HS-27A (cell line): Measurements from ENCODE around the gene PAFAH1B2.
"Not testable (repeated sequence)": the region's sequence is repeated elsewhere in the genome, so short reads cannot be mapped to it uniquely, and the experiment has no call there.

Source experiments
- DNase-seq: peaks from one replicate; pipeline ENCODE4 v3.0.0-alpha.2; 2012; ENCODE audit warnings: low read depth, missing footprints

Gene PAFAH1B2

DNA sequence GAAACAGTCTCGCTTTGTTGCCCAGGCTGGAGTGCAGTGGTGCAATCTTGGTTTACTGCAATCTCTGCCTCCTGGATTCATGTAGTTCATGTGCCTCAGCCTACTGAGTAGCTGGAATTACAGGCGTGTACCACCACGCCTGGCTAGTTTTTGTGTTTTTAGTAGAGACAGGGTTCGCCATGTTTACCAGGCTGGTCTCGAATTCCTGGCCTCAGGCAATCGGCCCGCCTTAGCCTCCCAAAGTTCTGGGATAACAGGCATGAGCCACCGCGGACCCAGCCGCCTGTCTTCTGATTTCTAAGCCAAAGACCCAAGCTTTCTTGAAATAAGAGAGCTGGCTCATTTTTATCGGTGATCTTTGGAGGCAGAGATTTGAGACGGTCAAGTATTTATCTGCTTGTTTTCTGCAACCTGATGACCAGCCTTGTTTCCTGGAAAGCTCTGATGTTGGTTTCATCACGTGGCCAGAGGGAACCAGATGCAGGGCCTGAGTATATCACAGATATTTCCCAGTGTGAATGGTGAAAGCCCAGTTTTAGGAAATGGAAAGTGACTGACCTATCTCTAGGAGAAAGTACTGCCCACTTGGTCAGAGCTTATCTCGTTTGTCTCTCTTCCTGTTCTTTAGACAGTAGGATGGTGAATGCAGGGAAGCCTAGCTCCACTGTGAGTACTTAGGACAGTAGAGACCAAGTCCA lies 28.8 kb downstream of the PAFAH1B2 start:
- DNase-seq, result no peak

GRCh38 chr11:117175104-117175503 lies 31.0 kb downstream of the PAFAH1B2 start:
- no peak for DNase-seq

DNA sequence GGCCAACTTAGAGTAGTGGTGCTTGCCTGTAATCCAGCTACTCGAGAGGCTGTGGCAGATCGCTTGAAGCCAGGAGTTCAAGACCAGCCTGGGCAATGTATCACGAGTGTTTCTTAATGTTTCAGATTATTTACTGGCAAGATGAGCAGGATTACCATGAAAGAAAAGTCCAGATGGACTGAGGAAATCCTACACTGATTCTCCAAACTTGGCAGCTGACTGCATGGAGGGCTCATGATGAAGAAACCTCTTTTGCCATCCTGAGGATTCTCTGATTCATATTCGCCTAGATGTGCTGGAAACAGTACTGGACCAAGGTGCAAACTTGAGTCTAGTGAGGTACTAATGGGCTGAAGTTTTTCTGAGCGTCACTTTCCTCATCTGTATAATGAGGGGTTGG lies 31.7 kb downstream of the PAFAH1B2 start:
- no peak for DNase-seq

DNA sequence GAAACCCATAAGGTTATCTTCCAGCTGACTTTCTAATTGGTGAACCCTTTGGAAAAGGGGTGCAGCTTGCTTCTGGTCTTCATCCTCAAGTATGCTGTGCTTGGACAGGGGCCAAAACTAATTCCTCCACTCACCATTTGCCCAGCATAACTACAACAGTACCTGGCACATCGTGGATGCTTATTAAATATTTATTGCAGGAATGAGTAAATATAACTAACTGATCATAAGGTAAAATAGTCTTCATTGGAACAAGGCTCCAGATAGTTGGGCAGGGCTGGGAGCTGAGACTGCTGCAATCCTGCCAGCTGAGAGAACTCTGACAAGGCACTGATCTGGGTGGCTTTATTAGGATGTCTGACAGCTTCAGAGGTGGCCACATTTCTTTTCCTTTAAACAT lies 32.1 kb downstream of the PAFAH1B2 start:
- no peak for DNase-seq

DNA sequence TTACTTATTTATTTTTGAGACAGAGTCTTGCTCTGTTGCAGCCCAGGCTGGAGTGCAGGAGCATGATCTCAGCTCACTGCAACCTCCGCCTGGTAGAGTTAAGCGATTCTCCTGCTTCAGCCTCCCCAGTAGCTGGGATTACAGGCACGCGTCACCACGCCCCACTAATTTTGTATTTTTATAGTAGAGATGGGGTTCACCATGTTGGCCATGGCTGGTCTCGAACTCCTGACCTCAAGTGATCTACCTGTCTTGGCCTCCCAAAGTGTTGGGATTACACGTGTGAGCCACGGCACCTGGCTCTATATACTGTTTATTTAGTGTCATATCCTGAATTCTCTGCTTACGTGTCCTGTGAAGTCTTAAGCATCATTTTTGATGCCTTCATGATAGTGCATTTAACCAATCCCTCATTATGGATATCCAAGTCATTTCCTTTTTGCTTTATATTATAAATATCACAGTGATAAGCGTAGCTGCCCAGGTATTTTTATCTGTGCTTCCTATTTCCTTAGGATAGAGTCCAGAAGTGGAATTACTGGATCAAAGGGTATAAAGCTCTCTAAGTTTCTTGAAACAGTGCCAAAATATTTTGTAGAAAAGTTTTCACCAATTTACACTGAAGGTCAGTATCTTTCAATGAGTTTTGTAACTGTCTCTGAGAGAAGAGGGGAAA lies 33.6 kb downstream of the PAFAH1B2 start:
- no peak for DNase-seq

DNA sequence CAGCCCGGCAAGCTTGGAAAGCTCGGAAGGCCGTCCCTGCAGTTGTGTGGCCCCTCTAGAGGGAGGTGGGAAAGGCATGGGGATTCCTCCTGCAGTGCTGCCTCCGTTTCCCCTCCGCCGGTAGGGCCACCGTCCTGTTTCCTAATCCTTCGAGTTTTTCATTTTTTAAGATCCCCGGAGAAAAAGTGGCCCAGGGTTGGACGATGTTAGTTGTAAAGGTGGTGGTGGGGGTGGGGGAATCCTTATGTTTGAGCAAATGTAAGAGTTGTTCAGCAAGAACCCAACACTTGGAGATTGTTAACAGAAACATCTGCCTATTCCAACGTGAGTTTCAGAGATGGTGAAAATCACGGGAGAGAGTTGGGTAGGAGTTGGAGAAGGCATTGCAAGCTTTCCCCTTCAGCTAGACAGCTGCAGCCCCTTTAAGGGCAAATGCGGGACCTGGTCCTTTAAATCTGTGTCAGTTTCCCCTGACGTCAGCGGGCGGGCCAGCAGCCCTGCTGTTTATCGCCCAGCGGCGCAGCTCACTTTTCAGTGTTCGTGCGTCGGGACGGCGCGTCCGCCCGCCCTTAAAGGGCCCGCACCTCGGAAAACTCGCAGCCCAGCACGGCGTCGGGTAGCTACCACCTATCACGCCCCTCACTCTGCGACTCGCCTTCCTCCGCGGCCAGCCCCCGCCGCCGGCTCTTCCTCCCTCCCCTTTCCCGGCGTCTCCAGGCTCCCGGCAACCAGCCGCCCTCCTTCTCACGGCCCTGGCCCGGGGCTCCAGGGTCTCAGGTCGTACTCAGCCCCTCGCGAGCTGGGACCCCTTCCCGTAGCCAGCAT lies 34.3 kb downstream of the PAFAH1B2 start, which contains the start of gene SIDT2:
TSS of gene SIDT2 (plus strand) at position 534 of the 825 bp plus-strand sequence. CDS start 521 bp downstream, outside the sequence.
- peak; percentile 57 for DNase-seq

GRCh38 chr11:117179048-117179999 lies 35.2 kb downstream of the PAFAH1B2 start:
- DNase-seq, result no peak

- no peak for DNase-seq
These were observed 35.9 kb downstream of the PAFAH1B2 start for GRCh38 chr11:117180020-117180419.

DNA sequence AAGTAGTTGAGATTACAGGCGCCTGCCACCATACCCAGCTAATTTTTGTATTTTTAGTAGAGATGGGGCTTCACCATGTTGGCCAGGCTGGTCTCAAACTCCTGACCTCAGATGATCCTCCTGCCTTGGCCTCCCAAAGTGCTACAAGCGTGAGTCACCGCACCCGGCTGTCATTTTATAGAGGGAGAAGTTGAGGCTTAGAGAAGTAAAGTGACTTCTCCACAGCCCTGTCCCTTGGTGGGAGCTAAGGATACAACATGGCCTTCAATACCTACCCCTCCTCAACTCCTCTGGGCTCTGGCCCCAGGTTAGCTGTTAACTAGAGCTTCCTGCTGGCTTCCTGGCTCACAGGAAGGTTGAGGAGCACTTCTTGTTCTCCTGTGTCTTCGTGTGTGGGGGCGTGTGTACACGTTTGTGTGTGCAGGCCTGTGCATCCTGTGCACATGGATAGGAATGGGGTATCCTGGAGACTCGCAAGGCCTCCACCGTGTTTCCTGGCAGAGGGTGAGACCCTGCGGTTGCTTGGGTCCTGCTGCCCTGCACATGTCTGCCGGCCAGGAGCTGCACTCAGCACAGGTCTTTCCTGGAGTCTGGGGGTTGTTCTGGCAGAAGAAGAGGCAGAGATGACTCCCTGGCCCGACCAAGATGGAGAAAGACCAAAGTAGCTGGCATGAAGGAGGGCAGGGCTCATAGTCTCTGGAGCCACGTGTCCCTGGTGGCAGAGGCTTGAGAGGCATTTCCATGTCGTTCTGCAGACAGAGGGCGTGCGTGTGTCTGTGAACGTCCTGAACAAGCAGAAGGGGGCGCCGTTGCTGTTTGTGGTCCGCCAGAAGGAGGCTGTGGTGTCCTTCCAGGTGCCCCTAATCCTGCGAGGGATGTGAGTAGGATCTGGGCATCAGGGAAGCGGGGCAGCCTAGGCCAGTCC lies 36.8 kb downstream of the PAFAH1B2 start:
- DNase-seq, result no peak

GRCh38 chr11:117181586-117182550 lies 37.8 kb downstream of the PAFAH1B2 start:
- no peak for DNase-seq

DNA sequence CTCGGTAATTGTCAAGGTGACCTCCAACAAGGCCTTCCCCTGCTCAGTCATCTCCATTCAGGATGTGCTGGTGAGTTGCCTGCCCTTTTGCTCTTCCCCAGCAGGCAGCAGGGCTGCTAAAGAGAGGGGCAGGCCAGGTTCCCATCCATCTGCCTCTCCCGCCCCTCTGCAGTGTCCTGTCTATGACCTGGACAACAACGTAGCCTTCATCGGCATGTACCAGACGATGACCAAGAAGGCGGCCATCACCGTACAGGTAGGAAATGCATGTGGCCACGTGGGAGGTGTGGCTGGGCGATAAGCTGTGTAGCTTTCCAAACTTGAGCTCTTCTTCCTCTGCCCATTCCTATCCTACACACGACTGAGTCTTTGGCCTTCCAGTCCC lies 38.5 kb downstream of the PAFAH1B2 start:
- DNase-seq, result no peak

GRCh38 chr11:117183178-117183577 lies 39.1 kb downstream of the PAFAH1B2 start:
- DNase-seq, result not testable (repeated sequence)

GRCh38 chr11:117183724-117184349 lies 39.8 kb downstream of the PAFAH1B2 start:
- no peak for DNase-seq

DNA sequence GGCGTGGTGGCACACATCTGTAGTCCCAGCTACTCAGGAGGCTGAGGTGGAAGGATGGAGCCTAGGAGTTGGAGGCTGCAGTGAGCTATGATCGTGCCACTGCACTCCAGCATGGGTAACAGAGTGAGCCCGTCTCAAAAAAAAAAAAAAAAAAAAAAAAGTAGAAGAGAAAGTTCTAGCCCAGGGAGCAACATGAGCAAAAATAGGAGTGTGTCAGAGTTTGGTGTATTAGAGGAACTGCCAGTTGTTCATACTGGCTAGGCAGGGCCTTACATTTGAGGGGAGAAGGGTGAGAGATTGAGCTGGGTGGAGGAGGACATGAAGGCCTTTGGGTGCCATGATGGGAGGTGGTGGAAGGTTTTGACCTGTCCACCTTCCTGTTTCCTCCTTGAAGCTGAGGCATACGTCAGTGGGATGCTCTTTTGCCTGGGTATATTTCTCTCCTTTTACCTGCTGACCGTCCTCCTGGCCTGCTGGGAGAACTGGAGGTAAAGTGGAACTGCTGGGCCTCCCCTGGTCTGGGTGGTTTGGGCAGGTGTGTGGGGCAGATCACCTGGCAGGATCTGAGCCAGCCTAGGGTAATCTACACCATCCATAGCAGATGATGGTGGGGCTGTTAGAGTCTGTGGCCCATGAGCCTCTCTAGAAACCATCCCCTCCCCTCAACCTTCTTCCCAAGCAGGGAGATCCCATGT lies 41.8 kb downstream of the PAFAH1B2 start:
- DNase-seq, result no peak

- DNase-seq, result no peak
These were observed 42.3 kb downstream of the PAFAH1B2 start for GRCh38 chr11:117186431-117186761.

DNA sequence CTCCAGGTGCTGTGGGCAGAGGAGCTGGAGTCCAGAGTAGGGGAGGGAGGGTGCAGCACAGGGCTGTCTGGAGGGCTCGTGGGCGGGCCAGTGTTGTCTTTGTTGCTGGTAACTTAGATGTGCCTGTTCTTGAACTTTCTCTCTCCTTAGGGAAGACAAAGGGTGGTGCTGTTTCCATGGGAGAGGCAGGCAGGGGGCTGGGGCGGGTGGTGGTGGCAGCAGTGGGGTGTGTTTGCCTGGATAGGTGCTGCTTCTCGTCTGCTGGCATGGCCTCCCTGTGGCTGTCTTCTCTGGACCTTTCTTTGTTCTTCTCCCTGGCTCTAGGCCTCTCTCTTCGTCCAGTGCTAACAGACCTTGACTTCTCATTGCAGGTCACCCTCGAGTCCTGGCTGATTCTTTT lies 42.9 kb downstream of the PAFAH1B2 start:
- no peak for DNase-seq

GRCh38 chr11:117187428-117187798 lies 43.3 kb downstream of the PAFAH1B2 start:
- no peak for DNase-seq

DNA sequence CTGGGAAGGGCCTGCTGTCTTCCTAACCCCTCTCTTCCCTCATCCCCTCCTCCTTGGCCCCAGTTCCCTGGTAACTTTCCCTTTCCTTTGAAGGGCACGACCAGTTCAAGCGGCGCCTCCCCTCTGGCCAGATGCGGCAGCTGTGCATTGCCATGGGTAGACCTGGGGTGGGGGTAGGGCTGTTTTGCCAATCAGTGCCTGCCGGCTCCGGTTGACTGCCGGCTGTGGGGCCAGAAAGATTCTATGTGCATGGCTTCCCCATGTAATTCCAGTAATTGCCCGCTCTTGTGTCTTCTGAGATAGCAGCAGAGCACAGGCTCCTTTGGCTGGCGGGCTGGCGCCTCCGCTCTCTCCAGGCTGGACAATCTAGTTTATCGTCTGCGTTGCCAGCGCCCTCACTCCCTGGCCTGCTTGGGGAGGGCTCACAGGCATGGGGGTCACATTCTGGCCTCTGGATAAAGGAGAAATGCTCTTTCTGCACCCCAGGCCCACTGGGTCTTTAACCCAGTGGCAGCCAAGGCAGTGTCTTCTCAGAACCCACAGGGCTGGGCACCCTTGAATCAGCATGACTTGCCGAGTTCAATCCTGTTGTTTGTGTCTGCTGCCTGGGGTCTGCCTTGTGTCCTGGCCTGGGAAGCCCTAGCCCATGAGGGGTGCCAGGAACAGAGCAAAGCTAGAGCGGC lies 43.9 kb downstream of the PAFAH1B2 start:
- no peak for DNase-seq
